CMK (cell line): ENCODE measurements around the gene DOCK6.
"Not testable (repeated sequence)": the region's sequence is repeated elsewhere in the genome, so short reads cannot be mapped to it uniquely, and the experiment has no call there.

ENCODE experiments used
- DNase-seq: peaks from one replicate; pipeline ENCODE4 v3.0.0-alpha.2; 2010; ENCODE audit warnings: low read depth

Gene DOCK6

DNA sequence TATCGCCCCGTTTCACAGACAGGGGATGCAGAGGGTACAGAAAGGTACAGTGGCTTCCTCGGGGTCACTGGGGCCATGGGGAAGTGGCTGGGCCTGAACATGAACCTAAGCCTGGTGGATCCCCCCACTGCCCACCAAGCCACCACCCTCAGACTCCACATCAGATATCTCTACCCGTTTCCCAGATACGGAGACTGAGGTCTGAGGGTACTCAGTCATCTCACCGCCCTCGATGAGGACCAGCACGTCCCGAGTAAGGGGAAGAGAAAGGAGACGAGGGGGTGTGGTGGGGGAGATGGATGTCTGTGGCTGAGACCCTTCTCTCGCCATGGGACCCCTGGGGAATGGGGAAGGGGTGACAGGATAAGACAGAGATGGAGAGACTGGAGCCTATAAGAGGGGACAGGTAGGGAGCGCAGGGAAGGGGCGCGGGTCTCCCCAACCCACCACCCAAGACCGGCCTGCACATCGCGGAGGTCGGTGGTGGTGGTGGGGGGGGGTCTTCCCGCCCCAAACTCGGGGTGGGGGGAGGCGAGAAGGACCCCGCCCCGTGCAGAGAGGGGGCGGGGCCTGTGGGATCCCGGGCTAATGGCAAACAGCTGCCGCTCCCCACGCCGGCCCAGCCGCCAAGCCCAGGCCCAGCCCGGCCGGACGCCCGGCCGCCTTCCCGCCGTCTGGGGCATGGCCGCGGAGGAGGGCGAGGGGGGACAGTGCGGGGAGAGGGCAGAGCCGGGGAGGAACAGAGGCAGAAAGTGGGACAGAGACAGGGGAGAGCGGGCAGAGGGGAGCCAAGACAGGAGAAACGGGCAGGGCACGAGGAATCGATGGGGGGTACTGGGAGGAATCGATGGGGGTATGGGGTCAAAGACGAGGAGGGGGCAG lies 65.7 kb downstream of the DOCK6 start:
- no peak for DNase-seq

DNA sequence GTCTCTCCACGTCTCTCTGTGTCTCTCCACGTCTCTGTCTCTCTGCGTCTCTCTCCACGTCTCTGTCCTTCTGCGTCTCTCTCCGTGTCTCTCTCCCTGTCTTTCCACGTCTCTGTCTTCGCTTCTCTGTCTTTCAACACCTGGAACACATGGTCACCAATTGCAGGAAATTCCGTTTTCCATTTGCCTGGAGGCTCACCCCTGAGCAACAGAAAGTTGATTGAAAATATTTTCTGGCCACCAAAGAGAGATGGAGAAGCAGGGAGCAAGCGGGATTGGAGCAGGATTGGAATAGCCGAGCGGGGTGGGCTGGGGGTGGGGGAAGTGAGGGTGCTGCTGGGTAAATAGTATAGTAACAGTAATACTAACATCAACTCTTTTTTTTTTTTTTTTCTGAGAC lies 66.6 kb downstream of the DOCK6 start:
- DNase-seq: no peak

GRCh38 chr19:11194656-11195558 lies 67.4 kb downstream of the DOCK6 start:
- DNase-seq: no peak

DNA sequence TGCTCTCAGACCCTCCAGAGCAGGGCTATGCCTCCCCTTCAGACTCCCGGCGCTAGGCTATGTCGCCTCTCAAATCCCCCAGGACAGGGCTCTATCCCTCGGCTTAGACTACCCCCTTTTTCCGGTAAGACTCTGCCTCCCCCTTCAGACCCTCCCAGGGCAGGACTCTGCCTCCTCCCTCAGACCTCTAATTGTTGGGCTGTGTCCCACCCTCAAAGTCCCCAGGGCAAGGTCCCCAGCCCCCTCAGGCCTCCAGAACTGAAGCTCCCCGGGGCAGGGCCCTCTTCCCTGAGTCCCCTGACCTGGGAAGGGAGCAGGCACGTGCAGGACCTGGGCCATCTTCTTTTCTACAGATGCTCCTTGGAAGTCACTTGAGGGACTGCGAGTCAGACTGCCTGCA lies 68.2 kb downstream of the DOCK6 start:
- no peak for DNase-seq

GRCh38 chr19:11192957-11193939 lies 69.1 kb downstream of the DOCK6 start:
- no peak for DNase-seq

- no peak for DNase-seq
These were observed 70.4 kb downstream of the DOCK6 start for GRCh38 chr19:11191934-11192333.

DNA sequence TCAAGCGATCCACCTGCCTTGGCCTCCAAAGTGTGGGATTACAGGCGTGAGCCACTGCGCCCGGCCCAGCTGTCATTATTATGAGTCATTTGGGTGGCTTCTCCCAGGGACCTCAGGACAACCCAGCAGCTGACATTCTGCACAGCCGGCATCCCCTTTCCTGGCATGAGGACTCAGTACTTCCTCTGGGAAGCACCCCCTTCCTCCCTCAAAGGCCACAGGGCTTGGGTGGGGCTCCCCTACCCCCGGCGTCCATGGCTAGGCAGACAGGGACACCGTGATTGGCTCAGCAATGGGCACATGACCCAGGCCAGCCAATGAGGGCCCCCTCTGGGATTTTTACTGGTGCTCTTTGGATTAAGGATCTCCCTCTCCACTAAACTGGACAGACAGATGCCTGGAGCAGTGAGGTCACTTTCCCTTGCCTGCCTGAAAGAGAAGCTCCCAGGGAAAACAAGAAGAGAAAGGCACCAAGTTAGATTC lies 71.0 kb downstream of the DOCK6 start:
- no peak for DNase-seq

- no peak for DNase-seq
These were observed 71.8 kb downstream of the DOCK6 start for GRCh38 chr19:11190501-11190900.

GRCh38 chr19:11187441-11187840 lies 74.9 kb downstream of the DOCK6 start:
- no peak for DNase-seq

- DNase-seq: no peak
These were observed 79.3 kb downstream of the DOCK6 start for GRCh38 chr19:11182994-11183393.

GRCh38 chr19:11181488-11181887 lies 80.8 kb downstream of the DOCK6 start:
- no peak for DNase-seq

GRCh38 chr19:11180975-11181374 lies 81.3 kb downstream of the DOCK6 start:
- DNase-seq: not testable (repeated sequence)

DNA sequence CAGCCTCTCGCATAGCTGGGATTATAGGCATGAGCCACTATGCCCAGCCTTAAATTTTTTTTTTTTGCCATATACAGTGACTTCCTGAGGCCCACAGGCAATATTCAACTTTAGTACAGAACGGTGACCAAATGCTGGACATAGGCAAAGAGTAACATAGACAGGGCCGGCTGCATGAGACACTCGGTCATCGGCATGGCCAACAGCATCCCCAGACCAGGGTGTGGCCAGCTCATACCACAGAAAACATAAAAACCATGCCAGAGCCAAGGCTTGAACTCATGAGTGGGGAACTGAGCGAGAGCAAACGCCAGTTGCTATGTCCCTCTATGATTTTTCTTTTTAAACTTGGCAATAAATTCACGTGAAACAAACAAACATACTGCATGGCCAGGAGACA lies 82.0 kb downstream of the DOCK6 start:
- DNase-seq: no peak

- DNase-seq: no peak
These were observed 82.5 kb downstream of the DOCK6 start for GRCh38 chr19:11179716-11180297.

DNA sequence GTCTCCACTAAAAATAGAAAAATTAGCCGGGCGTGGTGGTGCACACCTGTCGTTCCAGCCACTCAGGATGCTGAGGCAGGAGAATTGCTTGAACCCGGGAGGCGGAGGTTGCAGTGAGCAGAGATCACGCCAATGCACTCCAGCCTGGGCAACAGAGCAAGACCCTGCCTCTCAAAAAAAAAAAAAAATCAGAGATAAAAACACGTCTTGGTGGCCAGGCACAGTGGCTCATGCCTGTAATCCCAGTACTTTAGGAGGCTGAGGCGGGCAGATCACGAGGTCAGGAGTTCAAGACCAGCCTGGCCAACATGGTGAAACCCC lies 83.2 kb downstream of the DOCK6 start:
- DNase-seq: not testable (repeated sequence)

DNA sequence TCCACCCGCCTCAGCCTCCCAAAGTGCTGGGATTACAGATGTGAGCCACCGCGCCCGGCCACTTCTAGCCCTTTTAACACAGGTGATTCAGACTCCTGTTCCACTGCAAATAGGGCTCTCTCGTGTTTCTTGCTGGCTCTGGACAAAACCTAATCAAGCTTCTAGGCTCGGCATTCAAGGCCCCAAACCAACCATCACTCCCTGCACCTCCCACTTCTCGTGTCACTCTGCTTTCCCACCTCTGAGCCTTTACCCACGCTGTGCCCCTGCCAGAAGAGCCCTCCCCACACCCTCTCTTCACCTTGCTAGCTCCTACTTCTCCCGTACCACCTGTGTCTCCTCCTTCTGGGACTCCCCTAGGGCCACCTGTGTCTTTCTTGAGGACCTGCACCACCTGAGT lies 84.7 kb downstream of the DOCK6 start:
- DNase-seq: no peak

DNA sequence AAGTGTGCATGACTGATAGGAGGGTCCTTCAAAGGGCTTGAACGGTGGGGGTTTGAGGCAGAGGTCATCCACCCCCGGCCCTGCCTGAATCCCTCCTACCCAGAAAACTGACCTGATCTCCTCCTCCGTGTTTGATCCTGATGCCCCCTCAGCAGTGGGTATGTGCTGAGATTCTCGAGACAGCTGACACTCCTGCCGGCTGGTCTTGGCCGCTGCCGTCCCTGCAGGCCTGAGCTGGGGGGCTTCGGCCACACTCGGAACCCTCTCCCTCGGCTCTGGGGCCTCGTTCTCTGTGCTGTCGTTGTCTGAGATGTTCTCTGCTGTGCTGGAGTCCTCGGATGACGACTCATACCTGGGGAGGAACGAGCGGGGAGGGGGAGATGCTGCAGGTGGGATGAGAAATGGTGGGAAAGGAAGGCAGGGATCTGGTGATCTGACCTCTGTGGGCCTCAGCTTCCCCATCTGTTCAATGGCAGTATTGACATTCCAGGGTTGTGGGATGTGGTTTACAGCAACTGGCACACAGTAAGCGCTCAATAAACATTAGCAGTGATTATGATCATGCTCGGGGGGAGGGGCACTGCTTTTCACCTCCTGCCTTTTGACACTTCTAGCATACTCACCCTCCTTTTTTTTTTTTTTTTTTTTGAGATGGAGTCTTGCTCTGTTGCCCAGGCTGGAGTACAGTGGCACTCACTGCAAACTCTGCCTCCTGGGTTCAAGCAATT lies 85.7 kb downstream of the DOCK6 start:
- no peak for DNase-seq

DNA sequence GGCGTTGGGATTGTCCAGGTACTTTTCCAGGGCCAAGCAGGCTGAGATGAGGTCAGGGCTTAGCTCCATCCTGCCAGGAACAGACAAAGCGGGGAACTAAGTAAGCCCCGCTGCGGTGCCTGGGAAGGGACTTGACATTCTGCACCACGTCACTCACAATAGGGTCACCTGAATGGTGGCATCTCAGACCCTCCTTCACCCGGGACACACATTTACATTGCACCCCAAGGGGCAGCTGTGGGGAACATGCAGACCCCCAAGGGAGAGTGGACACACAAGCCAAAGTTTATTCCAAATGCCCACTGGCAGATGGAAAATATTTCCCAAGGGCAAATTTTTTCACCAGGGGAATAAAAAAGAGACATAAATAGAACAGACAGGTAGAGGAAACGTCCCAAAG lies 86.4 kb downstream of the DOCK6 start:
- no peak for DNase-seq

DNA sequence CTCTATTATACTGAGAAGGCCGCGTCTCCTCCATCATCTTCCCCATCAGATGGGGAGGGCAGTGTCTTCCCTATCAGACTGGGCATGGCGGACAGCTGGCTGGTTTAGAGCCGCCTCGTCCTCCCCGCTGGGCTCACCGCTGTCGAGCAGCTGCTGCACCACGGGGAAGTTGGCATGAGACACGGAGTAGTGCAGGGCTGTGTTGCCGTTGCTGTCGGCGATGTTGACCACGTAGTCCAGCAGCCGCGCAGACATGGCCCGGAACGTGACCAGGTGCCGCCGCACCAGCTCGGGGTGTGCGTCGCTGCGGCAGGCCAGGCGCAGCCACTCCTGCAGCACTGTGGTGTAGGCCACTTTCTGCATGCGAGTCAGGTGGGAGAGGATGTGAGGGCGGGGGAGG lies 88.0 kb downstream of the DOCK6 start:
- no peak for DNase-seq

GRCh38 chr19:11173516-11174155 lies 88.7 kb downstream of the DOCK6 start:
- DNase-seq: no peak
